Measurements from ENCODE around the gene TRPC3. TPM values are rescaled to one million over a fixed set of nuclear protein-coding genes. Genes with fewer than 3 reads are reported as not detected.

TRPC3 gene
- total and polyA plus RNA-seq, 2 experiments from 2014 or later = 0.22 TPM; not detected in 1

- no peak overlapping the region for H3K4me2 ChIP-seq (ENCODE audit: unreplicated experiment)
- H3K27me3 ChIP-seq (replicated peaks; ENCODE audit: insufficient read depth) = peaks cover 13% of the 10 kb centered on the region
- no peak overlapping the region for H3K27ac ChIP-seq
- H3K9me2 ChIP-seq (ENCODE audit: insufficient read depth) = no peaks in the 10 kb centered on the region
- no peaks in the 10 kb centered on the region for H4K20me1 ChIP-seq (ENCODE audit: insufficient read depth)
- no peak overlapping the region for H3K9ac ChIP-seq
- no peaks in the 10 kb centered on the region for H3K4me1 ChIP-seq (ENCODE audit: insufficient read depth)
- no peak overlapping the region for H2AFZ ChIP-seq
- H3K4me3 ChIP-seq = no peak overlapping the region
- DNase-seq = no peak
- no peaks in the 10 kb centered on the region for H3K9me3 ChIP-seq (ENCODE audit: low read depth)
- no peaks in the 10 kb centered on the region for H3K36me3 ChIP-seq (ENCODE audit: low read depth)
- in situ Hi-C loops (cut with MboI) = no loop called here
- H3F3A ChIP-seq (ENCODE audit: insufficient read depth) = no peaks in the 10 kb centered on the region
- no peak for TF ChIP-seq EZH2phosphoT487 (IDR thresholded peaks at IDR 0.05; ENCODE audit: insufficient read depth, low read depth)
- TF ChIP-seq EZH2 (IDR thresholded peaks at IDR 0.05; ENCODE audit: insufficient read depth, poor library complexity, severe bottlenecking) = no peak
- H3K79me2 ChIP-seq (ENCODE audit: insufficient read depth) = no peaks in the 10 kb centered on the region
Measured at GRCh38 chr4:121991968-121992367, 40.1 kb upstream of the TRPC3 start.

GRCh38 chr4:121990489-121990888 lies 38.6 kb upstream of the TRPC3 start:
- no peak overlapping the region for H3K9ac ChIP-seq
- no peak for DNase-seq
- no peaks in the 10 kb centered on the region for H3K9me2 ChIP-seq (ENCODE audit: insufficient read depth)
- no peak overlapping the region for H3K4me3 ChIP-seq
- no peak overlapping the region for H3K4me2 ChIP-seq (ENCODE audit: unreplicated experiment)
- no peaks in the 10 kb centered on the region for H4K20me1 ChIP-seq (ENCODE audit: insufficient read depth)
- H3K27ac ChIP-seq = no peak overlapping the region
- H3K79me2 ChIP-seq (ENCODE audit: insufficient read depth) = no peaks in the 10 kb centered on the region
- no peak overlapping the region for H2AFZ ChIP-seq
- 40 to 44% methylated on average over 6 of the region's 6 CpGs for WGBS, 2 experiments (ENCODE audit: low coverage in 1 of 2, low lambda C conversion rate in 2 of 2, missing lambda C conversion rate in 2 of 2)
- H3K36me3 ChIP-seq (ENCODE audit: low read depth) = no peaks in the 10 kb centered on the region
- peaks cover 13% of the 10 kb centered on the region for H3K27me3 ChIP-seq (replicated peaks; ENCODE audit: insufficient read depth)
- no peaks in the 10 kb centered on the region for H3F3A ChIP-seq (ENCODE audit: insufficient read depth)
- no peak for TF ChIP-seq EZH2 (IDR thresholded peaks at IDR 0.05; ENCODE audit: insufficient read depth, poor library complexity, severe bottlenecking)
- TF ChIP-seq EZH2phosphoT487 (IDR thresholded peaks at IDR 0.05; ENCODE audit: insufficient read depth, low read depth) = no peak
- H3K4me1 ChIP-seq (ENCODE audit: insufficient read depth) = no peaks in the 10 kb centered on the region
- in situ Hi-C loops (cut with MboI) = no loop called here
- no peaks in the 10 kb centered on the region for H3K9me3 ChIP-seq (ENCODE audit: low read depth)

- Histone ChIP-seq H4K20me1 (ENCODE audit: insufficient read depth) (no peaks in the 10 kb centered on the region), H3K27ac (no peak overlapping the region), H3K27me3 (replicated peaks; ENCODE audit: insufficient read depth) (peaks cover 13% of the 10 kb centered on the region), H3K4me3 (no peak overlapping the region), H3F3A (ENCODE audit: insufficient read depth) (no peaks in the 10 kb centered on the region), H3K9me2 (ENCODE audit: insufficient read depth) (no peaks in the 10 kb centered on the region), H3K4me1 (ENCODE audit: insufficient read depth) (no peaks in the 10 kb centered on the region), H3K79me2 (ENCODE audit: insufficient read depth) (no peaks in the 10 kb centered on the region), H3K9me3 (ENCODE audit: low read depth) (no peaks in the 10 kb centered on the region), H3K9ac (no peak overlapping the region), H2AFZ (no peak overlapping the region), H3K4me2 (ENCODE audit: unreplicated experiment) (no peak overlapping the region), H3K36me3 (ENCODE audit: low read depth) (no peaks in the 10 kb centered on the region)
- in situ Hi-C loops (cut with MboI) = no loop called here
- peak; percentile 8 for DNase-seq
- TF ChIP-seq EZH2 (IDR thresholded peaks at IDR 0.05; ENCODE audit: insufficient read depth, poor library complexity, severe bottlenecking) (no peak), EZH2phosphoT487 (IDR thresholded peaks at IDR 0.05; ENCODE audit: insufficient read depth, low read depth) (no peak)
- 40% methylated on average over 10 of the region's 10 CpGs for WGBS, 2 experiments (ENCODE audit: low coverage in 1 of 2, low lambda C conversion rate in 2 of 2, missing lambda C conversion rate in 2 of 2)
Measured at GRCh38 chr4:121989715-121990114, 37.9 kb upstream of the TRPC3 start.

- peaks cover 13% of the 10 kb centered on the region for H3K27me3 ChIP-seq (replicated peaks; ENCODE audit: insufficient read depth)
- H3F3A ChIP-seq (ENCODE audit: insufficient read depth) = no peaks in the 10 kb centered on the region
- no peaks in the 10 kb centered on the region for H3K9me3 ChIP-seq (ENCODE audit: low read depth)
- H3K4me2 ChIP-seq (ENCODE audit: unreplicated experiment) = no peak overlapping the region
- H3K36me3 ChIP-seq (ENCODE audit: low read depth) = no peaks in the 10 kb centered on the region
- in situ Hi-C loops (cut with MboI) = no loop called here
- H3K9ac ChIP-seq = no peak overlapping the region
- H3K9me2 ChIP-seq (ENCODE audit: insufficient read depth) = no peaks in the 10 kb centered on the region
- H3K79me2 ChIP-seq (ENCODE audit: insufficient read depth) = no peaks in the 10 kb centered on the region
- no peak for TF ChIP-seq EZH2 (IDR thresholded peaks at IDR 0.05; ENCODE audit: insufficient read depth, poor library complexity, severe bottlenecking)
- TF ChIP-seq EZH2phosphoT487 (IDR thresholded peaks at IDR 0.05; ENCODE audit: insufficient read depth, low read depth) = no peak
- 21 to 24% methylated on average over 1 of the region's 1 CpG for WGBS, 2 experiments (ENCODE audit: low coverage in 1 of 2, low lambda C conversion rate in 2 of 2, missing lambda C conversion rate in 2 of 2)
- no peak overlapping the region for H2AFZ ChIP-seq
- no peak overlapping the region for H3K4me3 ChIP-seq
- no peak for DNase-seq
- H3K27ac ChIP-seq = no peak overlapping the region
- H4K20me1 ChIP-seq (ENCODE audit: insufficient read depth) = no peaks in the 10 kb centered on the region
- H3K4me1 ChIP-seq (ENCODE audit: insufficient read depth) = no peaks in the 10 kb centered on the region
Measured at GRCh38 chr4:121988950-121989349, 37.1 kb upstream of the TRPC3 start.

- H3K9me2 ChIP-seq (ENCODE audit: insufficient read depth) = no peaks in the 10 kb centered on the region
- H3K79me2 ChIP-seq (ENCODE audit: insufficient read depth) = no peaks in the 10 kb centered on the region
- H3F3A ChIP-seq (ENCODE audit: insufficient read depth) = no peaks in the 10 kb centered on the region
- H2AFZ ChIP-seq = no peak overlapping the region
- DNase-seq = peak; percentile 16
- no peaks in the 10 kb centered on the region for H3K4me1 ChIP-seq (ENCODE audit: insufficient read depth)
- H3K4me3 ChIP-seq = no peak overlapping the region
- in situ Hi-C loops (cut with MboI) = no loop called here
- H4K20me1 ChIP-seq (ENCODE audit: insufficient read depth) = no peaks in the 10 kb centered on the region
- H3K27ac ChIP-seq = no peak overlapping the region
- peaks cover 6% of the 10 kb centered on the region; the same call in 1 of the 2 replicates for H3K27me3 ChIP-seq (replicated peaks; ENCODE audit: insufficient read depth)
- H3K4me2 ChIP-seq (ENCODE audit: unreplicated experiment) = no peak overlapping the region
- no peak for TF ChIP-seq EZH2phosphoT487 (IDR thresholded peaks at IDR 0.05; ENCODE audit: insufficient read depth, low read depth)
- no peak for TF ChIP-seq EZH2 (IDR thresholded peaks at IDR 0.05; ENCODE audit: insufficient read depth, poor library complexity, severe bottlenecking)
- WGBS, 2 experiments (ENCODE audit: low coverage in 1 of 2, low lambda C conversion rate in 2 of 2, missing lambda C conversion rate in 2 of 2) = 2 to 3% methylated on average over 3 of the region's 3 CpGs
- H3K9me3 ChIP-seq (ENCODE audit: low read depth) = no peaks in the 10 kb centered on the region
- no peaks in the 10 kb centered on the region for H3K36me3 ChIP-seq (ENCODE audit: low read depth)
- no peak overlapping the region for H3K9ac ChIP-seq
Measured at GRCh38 chr4:121980643-121981042, 28.8 kb upstream of the TRPC3 start.

All from GM23248 (cell line).